ENCODE measurements around the gene CUEDC1. TPM values are rescaled to one million over a fixed set of nuclear protein-coding genes. Genes with fewer than 3 reads are reported as not detected.

Gene CUEDC1
- total RNA-seq, 1 experiment from 2014 or later: 0.71 TPM

DNA sequence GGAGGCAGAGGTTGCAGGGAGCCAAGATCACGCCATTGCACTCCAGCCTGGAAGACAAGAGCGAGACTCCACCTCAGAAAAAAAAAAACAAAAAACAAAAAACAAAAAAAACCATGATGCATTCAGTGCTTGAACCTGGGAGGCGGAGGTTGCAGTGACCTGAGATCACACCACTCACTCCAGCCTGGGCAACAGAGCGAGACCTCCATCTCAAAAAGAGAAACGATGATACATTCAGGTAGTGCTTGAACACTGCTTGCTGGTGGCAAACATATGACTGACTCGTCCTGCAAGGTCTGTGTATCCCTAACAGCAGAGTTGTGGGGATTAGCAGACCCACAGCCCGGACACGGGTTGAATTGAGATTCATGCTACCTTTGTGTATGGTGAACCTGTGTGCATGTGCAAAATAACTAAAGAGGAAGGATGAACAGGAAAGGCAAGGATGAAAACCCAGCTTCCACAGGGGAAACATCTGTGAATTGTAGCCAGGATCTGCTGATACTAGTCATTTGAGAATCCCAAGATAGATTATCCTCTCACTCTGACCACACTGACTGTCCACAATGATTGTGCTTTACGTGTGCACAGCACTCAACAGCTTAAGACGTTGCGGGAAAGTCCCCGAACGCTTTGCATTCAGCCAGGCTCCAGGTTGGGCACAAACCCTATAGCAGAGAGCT lies 53.0 kb downstream of the CUEDC1 start:
- Histone ChIP-seq H2AFZ (ENCODE audit: low read length) (no peak overlapping the region), H3K4me1 (ENCODE audit: low read length) (peaks cover 32% of the 10 kb centered on the region), H3K4me2 (ENCODE audit: low read depth, low read length, poor library complexity, severe bottlenecking) (no peak overlapping the region), H3K4me3 (ENCODE audit: low read length) (no peak overlapping the region), H3K9ac (ENCODE audit: low read length) (no peak overlapping the region), H3K9me2 (replicated peaks; ENCODE audit: insufficient read depth, low read length) (no peaks in the 10 kb centered on the region), H3K27ac (ENCODE audit: low read length) (no peak overlapping the region), H3K36me3 (ENCODE audit: insufficient read depth, low read length) (no peaks in the 10 kb centered on the region), H3K27me3 (ENCODE audit: low read length) (no peaks in the 10 kb centered on the region), H3K9me3 (ENCODE audit: low read length) (no peaks in the 10 kb centered on the region), H4K20me1 (ENCODE audit: insufficient read depth, low read depth, low read length) (no peaks in the 10 kb centered on the region), H3K79me2 (ENCODE audit: low read length) (no peaks in the 10 kb centered on the region)
- no peak for DNase-seq

DNA sequence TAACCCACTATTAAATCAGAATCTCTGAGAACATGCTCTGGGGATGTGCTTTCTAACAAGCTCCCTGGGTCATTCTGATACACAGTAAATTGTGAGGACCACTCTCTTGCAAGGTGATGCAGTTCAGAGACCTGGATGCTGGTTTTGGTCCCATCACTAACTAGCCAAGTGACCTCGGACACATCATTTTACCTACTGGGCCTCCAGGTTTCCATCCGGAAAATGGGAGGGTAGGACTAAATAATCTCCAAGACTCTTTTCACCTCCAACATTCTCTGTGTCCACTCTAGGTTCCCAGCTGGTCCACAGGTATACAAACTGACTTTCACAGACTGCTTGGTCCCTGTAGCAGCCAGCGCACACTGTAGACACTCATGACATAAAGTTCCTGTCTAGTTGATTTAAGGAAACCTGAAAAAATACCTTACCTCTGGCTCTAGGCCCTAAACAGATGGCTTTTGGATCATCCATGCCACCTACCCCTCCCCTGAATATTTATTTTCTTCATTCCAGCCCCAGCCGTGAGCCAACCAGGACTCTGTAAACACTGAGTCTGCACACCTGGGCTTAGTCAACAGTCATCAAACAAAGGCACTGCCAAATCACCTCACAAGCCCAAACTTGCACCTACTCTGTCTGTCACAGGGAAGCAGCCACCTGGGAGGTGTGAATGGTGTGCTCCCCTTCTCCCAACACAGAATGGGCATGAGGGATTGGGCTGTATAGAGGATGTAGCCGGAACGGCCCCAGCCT lies 54.0 kb downstream of the CUEDC1 start:
- Histone ChIP-seq H3K27me3 (ENCODE audit: low read length) (no peaks in the 10 kb centered on the region), H2AFZ (ENCODE audit: low read length) (no peak overlapping the region), H3K4me1 (ENCODE audit: low read length) (peaks cover 32% of the 10 kb centered on the region), H3K79me2 (ENCODE audit: low read length) (no peaks in the 10 kb centered on the region), H3K4me3 (ENCODE audit: low read length) (no peak overlapping the region), H3K27ac (ENCODE audit: low read length) (no peak overlapping the region), H3K36me3 (ENCODE audit: insufficient read depth, low read length) (no peaks in the 10 kb centered on the region), H3K9me2 (replicated peaks; ENCODE audit: insufficient read depth, low read length) (no peaks in the 10 kb centered on the region), H3K9me3 (ENCODE audit: low read length) (no peaks in the 10 kb centered on the region), H3K9ac (ENCODE audit: low read length) (no peak overlapping the region), H3K4me2 (ENCODE audit: low read depth, low read length, poor library complexity, severe bottlenecking) (no peak overlapping the region), H4K20me1 (ENCODE audit: insufficient read depth, low read depth, low read length) (no peaks in the 10 kb centered on the region)
- no peak for DNase-seq

DNA sequence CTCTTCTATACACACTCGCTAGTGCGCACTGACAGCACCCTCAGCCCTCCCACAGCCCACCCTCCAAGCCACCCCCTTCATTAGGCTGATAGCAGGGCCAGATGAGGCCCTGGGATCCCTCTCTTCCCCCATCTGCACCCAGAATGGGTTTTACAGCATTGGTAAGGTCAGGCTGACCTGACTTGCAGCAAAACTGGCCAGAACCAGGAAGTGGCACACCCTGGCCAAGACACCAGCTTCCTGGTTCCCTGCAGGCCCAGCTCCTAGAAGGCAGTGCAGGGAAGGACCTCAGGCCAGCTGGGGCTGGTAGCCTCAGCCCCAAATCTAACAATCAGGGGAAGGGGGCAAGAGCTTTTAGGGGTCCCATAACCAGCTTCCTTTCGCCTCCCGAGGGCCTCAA lies 55.4 kb downstream of the CUEDC1 start:
- peaks cover 32% of the 10 kb centered on the region for H3K4me1 ChIP-seq (ENCODE audit: low read length)
- H3K27me3 ChIP-seq (ENCODE audit: low read length): no peaks in the 10 kb centered on the region
- H3K27ac ChIP-seq (ENCODE audit: low read length): no peak overlapping the region
- no peak overlapping the region for H3K4me2 ChIP-seq (ENCODE audit: low read depth, low read length, poor library complexity, severe bottlenecking)
- H3K9me3 ChIP-seq (ENCODE audit: low read length): no peaks in the 10 kb centered on the region
- H3K4me3 ChIP-seq (ENCODE audit: low read length): no peak overlapping the region
- H3K36me3 ChIP-seq (ENCODE audit: insufficient read depth, low read length): no peaks in the 10 kb centered on the region
- no peak overlapping the region for H3K9ac ChIP-seq (ENCODE audit: low read length)
- no peak for DNase-seq
- H2AFZ ChIP-seq (ENCODE audit: low read length): no peak overlapping the region
- H4K20me1 ChIP-seq (ENCODE audit: insufficient read depth, low read depth, low read length): no peaks in the 10 kb centered on the region
- no peaks in the 10 kb centered on the region for H3K9me2 ChIP-seq (replicated peaks; ENCODE audit: insufficient read depth, low read length)
- no peaks in the 10 kb centered on the region for H3K79me2 ChIP-seq (ENCODE audit: low read length)

DNA sequence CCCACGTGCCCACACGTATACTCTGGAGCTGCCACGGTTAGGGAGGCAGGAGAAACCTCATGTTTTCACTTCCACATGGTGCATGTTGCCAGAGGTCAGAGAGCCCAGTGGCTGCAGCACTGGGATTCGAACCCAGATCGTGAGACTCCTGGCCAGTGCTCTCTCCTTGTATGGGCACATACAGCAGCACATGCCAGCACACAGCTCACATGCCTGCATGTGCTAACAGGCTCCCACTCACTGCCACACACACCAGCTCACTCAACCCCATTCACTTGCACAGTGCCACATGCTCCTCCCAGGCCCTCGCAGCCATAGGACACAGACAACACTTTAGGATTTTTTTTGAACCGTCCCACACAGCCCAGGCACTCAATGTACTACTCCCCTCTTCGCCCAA lies 55.8 kb downstream of the CUEDC1 start:
- DNase-seq: no peak
- H3K27me3 ChIP-seq (ENCODE audit: low read length): no peaks in the 10 kb centered on the region
- no peak overlapping the region for H3K4me2 ChIP-seq (ENCODE audit: low read depth, low read length, poor library complexity, severe bottlenecking)
- no peak overlapping the region for H3K4me3 ChIP-seq (ENCODE audit: low read length)
- H3K9me2 ChIP-seq (replicated peaks; ENCODE audit: insufficient read depth, low read length): no peaks in the 10 kb centered on the region
- peaks cover 32% of the 10 kb centered on the region for H3K4me1 ChIP-seq (ENCODE audit: low read length)
- no peaks in the 10 kb centered on the region for H3K36me3 ChIP-seq (ENCODE audit: insufficient read depth, low read length)
- H4K20me1 ChIP-seq (ENCODE audit: insufficient read depth, low read depth, low read length): no peaks in the 10 kb centered on the region
- no peak overlapping the region for H2AFZ ChIP-seq (ENCODE audit: low read length)
- no peak overlapping the region for H3K9ac ChIP-seq (ENCODE audit: low read length)
- H3K79me2 ChIP-seq (ENCODE audit: low read length): no peaks in the 10 kb centered on the region
- H3K9me3 ChIP-seq (ENCODE audit: low read length): no peaks in the 10 kb centered on the region
- H3K27ac ChIP-seq (ENCODE audit: low read length): no peak overlapping the region

DNA sequence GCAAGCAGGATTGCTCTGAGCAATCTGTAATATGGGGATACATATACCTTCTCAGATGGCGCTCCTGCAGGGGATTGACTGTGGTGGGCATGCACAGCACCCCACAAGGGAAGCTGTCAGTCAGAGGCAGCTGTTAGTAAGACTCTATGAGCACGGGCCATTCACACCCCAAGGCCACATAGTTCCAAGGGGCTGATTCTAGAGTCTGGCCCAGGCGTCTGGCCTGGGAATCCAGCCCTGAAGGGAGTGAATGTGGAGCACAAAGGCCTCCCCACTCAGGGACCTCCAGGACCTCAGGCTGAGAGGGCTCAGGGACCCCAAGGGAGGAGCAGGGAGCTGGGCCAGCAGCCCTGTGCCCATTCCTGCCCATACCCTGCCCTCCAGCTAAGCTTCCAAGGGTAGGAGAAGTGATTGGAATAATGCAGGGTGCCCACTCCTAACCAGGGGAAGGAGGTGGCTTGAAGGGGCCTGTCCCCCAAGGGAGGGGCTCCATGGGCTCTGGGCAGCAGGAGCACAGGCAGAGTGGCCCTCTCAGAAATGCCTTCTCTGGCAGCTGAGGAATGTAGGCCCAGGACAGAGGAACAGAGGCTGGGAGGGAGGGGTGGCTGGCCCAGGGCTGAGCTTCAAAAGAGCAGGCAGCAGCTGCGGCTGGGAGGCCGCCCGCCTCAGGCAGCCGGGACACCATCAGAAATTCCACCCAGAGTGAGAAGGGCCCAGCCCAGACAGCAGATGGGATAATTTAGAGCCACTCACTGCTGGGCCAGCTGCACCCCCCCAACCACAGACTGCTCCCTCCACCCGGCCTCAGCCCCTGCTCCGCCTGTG lies 56.5 kb downstream of the CUEDC1 start:
- Histone ChIP-seq H3K4me1 (ENCODE audit: low read length) (peaks cover 29% of the 10 kb centered on the region), H3K4me3 (ENCODE audit: low read length) (no peak overlapping the region), H3K9me3 (ENCODE audit: low read length) (no peaks in the 10 kb centered on the region), H3K36me3 (ENCODE audit: insufficient read depth, low read length) (no peaks in the 10 kb centered on the region), H4K20me1 (ENCODE audit: insufficient read depth, low read depth, low read length) (no peaks in the 10 kb centered on the region), H3K4me2 (ENCODE audit: low read depth, low read length, poor library complexity, severe bottlenecking) (no peak overlapping the region), H3K27ac (ENCODE audit: low read length) (no peak overlapping the region), H2AFZ (ENCODE audit: low read length) (no peak overlapping the region), H3K27me3 (ENCODE audit: low read length) (no peaks in the 10 kb centered on the region), H3K9ac (ENCODE audit: low read length) (no peak overlapping the region), H3K79me2 (ENCODE audit: low read length) (no peaks in the 10 kb centered on the region), H3K9me2 (replicated peaks; ENCODE audit: insufficient read depth, low read length) (no peaks in the 10 kb centered on the region)
- no peak for DNase-seq

DNA sequence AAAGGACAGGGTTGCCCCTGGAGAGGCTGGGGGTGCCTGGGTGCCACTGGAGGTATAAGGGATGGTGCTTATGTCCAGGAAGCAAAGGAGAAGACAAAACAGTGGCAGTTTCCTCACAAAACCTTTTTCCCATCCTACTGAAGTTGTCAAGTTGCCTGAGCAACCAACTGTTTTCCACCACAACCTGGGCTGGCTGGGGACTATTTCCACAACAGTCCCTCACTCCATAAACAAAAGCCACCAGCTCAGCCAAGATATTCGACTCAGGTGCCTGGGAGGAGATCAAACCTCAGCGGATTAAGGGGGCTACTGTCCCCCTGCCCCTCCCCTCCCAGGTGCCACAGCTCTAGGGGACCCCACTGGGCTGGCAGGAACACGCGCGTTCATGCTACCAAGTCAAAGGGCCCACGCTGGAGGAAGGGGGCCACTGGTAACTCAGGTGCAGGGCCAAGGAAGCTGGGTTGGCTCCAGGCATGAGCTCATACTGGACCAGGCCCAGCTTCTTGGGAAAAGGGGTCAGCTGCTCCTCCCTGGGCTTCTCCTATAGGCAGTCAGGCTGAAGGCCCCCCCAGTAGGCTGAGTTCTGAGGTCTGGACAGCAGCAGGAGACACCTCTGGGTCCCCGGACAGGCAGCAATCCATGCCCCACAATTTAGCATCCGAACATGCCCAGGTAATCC lies 59.7 kb downstream of the CUEDC1 start:
- Histone ChIP-seq H3K9ac (ENCODE audit: low read length) (no peak overlapping the region), H3K79me2 (ENCODE audit: low read length) (no peaks in the 10 kb centered on the region), H3K27ac (ENCODE audit: low read length) (no peak overlapping the region), H3K4me3 (ENCODE audit: low read length) (no peak overlapping the region), H3K36me3 (ENCODE audit: insufficient read depth, low read length) (no peaks in the 10 kb centered on the region), H3K27me3 (ENCODE audit: low read length) (no peaks in the 10 kb centered on the region), H2AFZ (ENCODE audit: low read length) (no peak overlapping the region), H3K4me2 (ENCODE audit: low read depth, low read length, poor library complexity, severe bottlenecking) (no peak overlapping the region), H3K9me2 (replicated peaks; ENCODE audit: insufficient read depth, low read length) (no peaks in the 10 kb centered on the region), H4K20me1 (ENCODE audit: insufficient read depth, low read depth, low read length) (no peaks in the 10 kb centered on the region), H3K4me1 (ENCODE audit: low read length) (peaks cover 10% of the 10 kb centered on the region), H3K9me3 (ENCODE audit: low read length) (no peaks in the 10 kb centered on the region)
- no peak for DNase-seq

DNA sequence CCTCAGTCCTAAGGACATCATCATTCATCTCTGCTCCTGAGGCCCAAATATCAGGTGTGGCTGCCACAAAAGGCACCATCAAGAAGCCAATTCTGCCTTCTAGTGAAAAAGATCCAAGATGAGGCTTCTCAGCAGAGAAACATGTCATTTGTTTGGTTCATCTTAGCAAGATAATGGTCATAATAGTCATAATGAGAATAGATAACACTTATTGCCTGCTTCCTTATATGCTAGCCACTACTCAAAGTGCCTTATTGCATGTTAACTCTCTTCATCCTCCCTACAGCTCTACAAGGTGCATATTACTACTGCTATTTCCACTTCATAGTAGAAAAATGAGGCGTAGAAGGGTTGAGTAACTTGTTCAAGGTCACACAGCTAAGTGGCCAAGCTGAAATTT lies 60.4 kb downstream of the CUEDC1 start:
- H3K9me3 ChIP-seq (ENCODE audit: low read length): no peaks in the 10 kb centered on the region
- H3K4me2 ChIP-seq (ENCODE audit: low read depth, low read length, poor library complexity, severe bottlenecking): no peak overlapping the region
- no peaks in the 10 kb centered on the region for H3K9me2 ChIP-seq (replicated peaks; ENCODE audit: insufficient read depth, low read length)
- H3K36me3 ChIP-seq (ENCODE audit: insufficient read depth, low read length): no peaks in the 10 kb centered on the region
- H3K27ac ChIP-seq (ENCODE audit: low read length): no peak overlapping the region
- no peaks in the 10 kb centered on the region for H4K20me1 ChIP-seq (ENCODE audit: insufficient read depth, low read depth, low read length)
- H3K9ac ChIP-seq (ENCODE audit: low read length): no peak overlapping the region
- no peaks in the 10 kb centered on the region for H3K79me2 ChIP-seq (ENCODE audit: low read length)
- no peak overlapping the region for H2AFZ ChIP-seq (ENCODE audit: low read length)
- no peaks in the 10 kb centered on the region for H3K27me3 ChIP-seq (ENCODE audit: low read length)
- peaks cover 3% of the 10 kb centered on the region for H3K4me1 ChIP-seq (ENCODE audit: low read length)
- DNase-seq: no peak
- H3K4me3 ChIP-seq (ENCODE audit: low read length): no peak overlapping the region
